H1 (cell line): ENCODE results near the gene FBXL17. TPM values are rescaled to one million over a fixed set of nuclear protein-coding genes. Genes with fewer than 3 reads are reported as not detected.

ENCODE experiments used
- CTCF ChIA-PET: fragments of 300-600 bp; sonication (Branson Sonifier 250); formaldehyde crosslinking; loops from one replicate; lab custom pipeline; 2021; ENCODE audit not compliant: partially characterized antibody; lab: Charles Lee
- POLR2A ChIA-PET: fragments of 300-600 bp; sonication (Branson Sonifier 250); formaldehyde crosslinking; loops from one replicate; lab custom pipeline; 2021; ENCODE audit warnings: inconsistent platforms; ENCODE audit not compliant: partially characterized antibody; lab: Charles Lee
- DNase-seq, 2 experiments: peaks; one replicate each; pipeline versions ENCODE4 v3.0.0 to v3.0.0-alpha.2; 2010 to 2022; ENCODE audit warnings: low spot score in 2 of 2, low read depth in 1 of 2, mixed read lengths in 1 of 2
- FAIRE-seq: peaks from 2 replicates; lab custom pipeline; 2011; peaks lifted over from hg19 to GRCh38; lab: Jason Lieb, UNC
- H2AFZ ChIP-seq: 2 replicates; pipeline ENCODE4 v1.8.1; 2012; ENCODE audit warnings: low read length, inconsistent platforms
- H2AK5ac ChIP-seq: 2 replicates; pipeline ENCODE4 v1.6.1; 2013; ENCODE audit warnings: low read depth, low read length
- H2BK120ac ChIP-seq: replicated peaks from 2 replicates; pipeline ENCODE3; 2013; ENCODE audit warnings: low read depth, low read length, inconsistent platforms
- H2BK12ac ChIP-seq: 2 replicates; pipeline ENCODE4 v1.6.1; 2013; ENCODE audit warnings: low read depth, low read length
- H2BK15ac ChIP-seq: 2 replicates; pipeline ENCODE4 v1.6.1; 2013; ENCODE audit warnings: low read length
- H2BK20ac ChIP-seq: 2 replicates; pipeline ENCODE4 v1.6.1; 2013; ENCODE audit warnings: low read length
- H2BK5ac ChIP-seq: 2 replicates; pipeline ENCODE4 v1.6.1; 2013; ENCODE audit warnings: low read depth, low read length
- H3K14ac ChIP-seq: 2 replicates; pipeline ENCODE4 v1.6.1; 2013; ENCODE audit warnings: inconsistent platforms; ENCODE audit not compliant: insufficient read length
- H3K18ac ChIP-seq: 2 replicates; pipeline ENCODE4 v1.6.1; 2013; ENCODE audit warnings: low read length; ENCODE audit errors: extremely low read depth
- H3K23ac ChIP-seq: 2 replicates; pipeline ENCODE4 v1.6.1; 2013; ENCODE audit warnings: inconsistent platforms; ENCODE audit not compliant: insufficient read length
- H3K23me2 ChIP-seq: 2 replicates; pipeline ENCODE4 v1.6.1; 2013; ENCODE audit warnings: low read depth, low read length
- H3K27ac ChIP-seq: 2 replicates; pipeline ENCODE4 v1.6.1; 2011; ENCODE audit warnings: low read depth, low read length, inconsistent platforms
- H3K27me3 ChIP-seq, 4 experiments: replicated peaks in 1 of 4; 1 replicate in 1 of 4; 2 replicates in 3 of 4; pipeline versions ENCODE4 v1.6.1 to v1.8.1; 2011 to 2013; ENCODE audit warnings: low read length in 3 of 4, mild to moderate bottlenecking in 3 of 4, inconsistent platforms in 2 of 4, mixed read lengths in 2 of 4, moderate library complexity in 1 of 4; ENCODE audit not compliant: control insufficient read depth in 3 of 4, insufficient read depth in 3 of 4; ENCODE audit errors: extremely low read depth in 1 of 4
- H3K36me3 ChIP-seq, 4 experiments: 2 replicates each; pipeline versions ENCODE4 v1.6.1 to v1.8.1; 2011 to 2013; ENCODE audit warnings: mild to moderate bottlenecking in 4 of 4, low read length in 3 of 4, moderate library complexity in 2 of 4, control low read depth in 1 of 4, inconsistent platforms in 1 of 4; ENCODE audit not compliant: insufficient read depth in 4 of 4, control insufficient read depth in 2 of 4
- H3K4ac ChIP-seq: replicated peaks from 2 replicates; pipeline ENCODE3; 2013; ENCODE audit warnings: low read length, low read depth, mixed read lengths, inconsistent platforms; ENCODE audit not compliant: insufficient read length
- H3K4me1 ChIP-seq, 4 experiments: replicated peaks in 1 of 4; 1 replicate in 1 of 4; 2 replicates in 3 of 4; pipeline versions ENCODE4 v1.6.1 to v1.8.1; 2011 to 2013; ENCODE audit warnings: low read length in 3 of 4, inconsistent platforms in 2 of 4, mixed read lengths in 1 of 4; ENCODE audit not compliant: insufficient read depth in 4 of 4, control insufficient read depth in 3 of 4
- H3K4me2 ChIP-seq, 2 experiments: 2 replicates each; pipeline versions ENCODE4 v1.6.1 to v1.8.1; 2011 to 2013; ENCODE audit warnings: low read depth in 2 of 2, low read length in 2 of 2, control low read depth in 1 of 2, inconsistent platforms in 1 of 2, mild to moderate bottlenecking in 1 of 2; ENCODE audit not compliant: insufficient read depth in 1 of 2
- H3K4me3 ChIP-seq, 4 experiments: fragments of 200-600, 300-600 bp in 1 of 4; sonication (generic), shearing (Covaris generic), sonication (Bioruptor Twin) in 1 of 4; 2 replicates each; pipeline versions ENCODE4 v1.5.1 to v1.8.1; 2011 to 2016; ENCODE audit warnings: low read length in 4 of 4, low read depth in 3 of 4, control low read depth in 2 of 4, inconsistent platforms in 2 of 4, mild to moderate bottlenecking in 2 of 4, mixed read lengths in 1 of 4, moderate library complexity in 1 of 4; ENCODE audit not compliant: insufficient read depth in 2 of 4; ENCODE audit errors: extremely low read depth in 1 of 4
- H3K56ac ChIP-seq: replicated peaks from 2 replicates; pipeline ENCODE3; 2013; ENCODE audit warnings: low read depth, mild to moderate bottlenecking, mixed read lengths, low read length, inconsistent platforms; ENCODE audit not compliant: insufficient read length
- H3K79me1 ChIP-seq: 2 replicates; pipeline ENCODE4 v1.6.1; 2013; ENCODE audit warnings: low read depth, low read length, control low read depth
- H3K79me2 ChIP-seq, 2 experiments: 2 replicates each; pipeline versions ENCODE4 v1.6.1 to v1.8.1; 2012 to 2013; ENCODE audit warnings: low read length in 2 of 2, mild to moderate bottlenecking in 2 of 2, inconsistent platforms in 1 of 2; ENCODE audit not compliant: insufficient read depth in 2 of 2, control insufficient read depth in 1 of 2
- H3K9ac ChIP-seq, 4 experiments: replicated peaks in 1 of 4; 1 replicate in 1 of 4; 2 replicates in 3 of 4; pipeline versions ENCODE4 v1.6.1 to v1.8.1; 2011 to 2013; ENCODE audit warnings: low read depth in 3 of 4, low read length in 3 of 4, control low read depth in 2 of 4, mild to moderate bottlenecking in 2 of 4, moderate library complexity in 2 of 4, inconsistent platforms in 1 of 4; ENCODE audit errors: extremely low read depth in 1 of 4
- H3K9me3 ChIP-seq, 2 experiments: 2 replicates each; pipeline versions ENCODE4 v1.6.1 to v1.8.1; 2012 to 2013; ENCODE audit warnings: mild to moderate bottlenecking in 2 of 2, moderate library complexity in 2 of 2, control low read depth in 1 of 2, inconsistent platforms in 1 of 2, low read depth in 1 of 2, low read length in 1 of 2, mixed read lengths in 1 of 2; ENCODE audit not compliant: insufficient read depth in 2 of 2
- H4K20me1 ChIP-seq, 2 experiments: replicated peaks in 1 of 2; 2 replicates each; pipeline versions ENCODE3 to v1.8.1; 2011 to 2013; ENCODE audit warnings: inconsistent platforms in 2 of 2, low read length in 2 of 2, mild to moderate bottlenecking in 1 of 2; ENCODE audit not compliant: insufficient read depth in 2 of 2, control insufficient read depth in 1 of 2
- H4K5ac ChIP-seq: 2 replicates; pipeline ENCODE4 v1.6.1; 2013; ENCODE audit warnings: low read length, low read depth, mixed read lengths, inconsistent platforms; ENCODE audit not compliant: insufficient read length
- H4K8ac ChIP-seq: 2 replicates; pipeline ENCODE4 v1.8.0; 2013; ENCODE audit warnings: mild to moderate bottlenecking, moderate library complexity, low read length, inconsistent platforms; ENCODE audit not compliant: insufficient read depth; ENCODE audit errors: extremely low read depth
- H4K91ac ChIP-seq: replicated peaks from 2 replicates; pipeline ENCODE3; 2013; ENCODE audit warnings: low read length, mixed read lengths, inconsistent platforms; ENCODE audit not compliant: insufficient read length
- CBX8 ChIP-seq: fragments of 300-800, 300-1000 bp; sonication (generic); IDR thresholded peaks from 2 replicates; pipeline ENCODE4 v1.7.1; 2016; ENCODE audit warnings: low read depth, low read length, borderline replicate concordance
- EGR1 ChIP-seq: IDR thresholded peaks from 2 replicates; pipeline ENCODE4 v1.6.1; 2011; ENCODE audit warnings: low read depth, low read length, borderline replicate concordance
- GTF2F1 ChIP-seq: IDR thresholded peaks from 2 replicates; pipeline ENCODE4 v1.6.1; 2012; ENCODE audit warnings: low read depth, low read length, improper control_type of control experiment, borderline replicate concordance
- HDAC6 ChIP-seq: IDR thresholded peaks from one replicate; pipeline ENCODE4 v1.7.1; 2012; ENCODE audit warnings: low read depth, mild to moderate bottlenecking, inconsistent platforms, low read length, moderate library complexity
- NANOG ChIP-seq: IDR thresholded peaks from 2 replicates; pipeline ENCODE4 v1.6.1; 2011; ENCODE audit warnings: low read length, low read depth, mild to moderate bottlenecking, inconsistent platforms; ENCODE audit not compliant: insufficient read depth, poor library complexity, severe bottlenecking
- POU5F1 ChIP-seq: IDR thresholded peaks from 2 replicates; pipeline ENCODE4 v1.6.1; 2011; ENCODE audit warnings: low read depth, mild to moderate bottlenecking, low read length, moderate library complexity
- TBP ChIP-seq: IDR thresholded peaks from 2 replicates; pipeline ENCODE4 v1.6.1; 2011; ENCODE audit warnings: low read depth, low read length, improper control_type of control experiment
- polyA plus RNA-seq, 7 experiments: library from polyadenylated mRNA; depleted of rRNA in 3 of 7; stranded (reverse) in 5 of 7; unstranded in 2 of 7; fragments of >200 nt in 5 of 7; fragments of 200-250 nt in 2 of 7; gene quantifications; 1 replicate in 5 of 7; 2 replicates in 1 of 7; 4 replicates in 1 of 7; pipeline versions ENCODE4 v1.2.1 to v1.2.3, GENCODE V29; 2011 to 2013; ENCODE audit warnings: missing spikeins in 2 of 7, mixed read lengths in 2 of 7
- total RNA-seq: library from RNA; stranded (reverse); fragmentation: NEBNext Ultra II Directional; extraction: Animal tissue kit (Norgen Biotek cat#: 25700); gene quantifications from 2 replicates; pipeline ENCODE4 v1.2.1, GENCODE V29; 2021
- TF ChIP-seq, protein P1 (sequence below), 3 experiments: IDR thresholded peaks; 1 replicate in 2 of 3; 2 replicates in 1 of 3; pipeline versions ENCODE4 v1.5.1 to v1.6.1; 2011; ENCODE audit warnings: low read length in 3 of 3, mild to moderate bottlenecking in 3 of 3, inconsistent platforms in 2 of 3, low read depth in 1 of 3, moderate library complexity in 1 of 3; ENCODE audit not compliant: insufficient read depth in 1 of 3; ENCODE audit errors: control extremely low read depth in 1 of 3

FBXL17 gene
- total and polyA plus RNA-seq, 2 of the 8 experiments (the other 6 are each of a cell fraction or from before 2014, with no cell fraction given) = 0.35 to 4.3 TPM

DNA sequence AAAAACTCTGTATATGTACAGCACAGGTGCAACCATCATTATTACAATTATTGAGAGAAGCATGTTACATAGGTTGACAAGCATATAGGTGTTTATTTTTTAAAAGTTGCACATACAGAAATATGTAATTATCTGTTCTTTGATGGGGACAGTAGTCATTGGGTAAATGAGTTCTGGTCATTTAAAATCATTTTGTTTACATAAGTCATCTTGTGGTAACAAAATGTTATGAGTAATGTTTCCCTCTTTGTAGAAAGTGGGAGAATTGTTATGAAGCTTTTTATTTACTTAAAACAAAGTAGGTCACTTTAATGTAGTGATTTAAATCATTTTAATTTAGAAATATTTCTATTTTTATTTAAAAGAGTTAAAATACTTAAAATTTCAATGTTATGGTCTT lies 33.8 kb upstream of the FBXL17 start:
- Histone ChIP-seq H3K79me1 (no peaks in the 10 kb centered on the region), H3K18ac (no peak overlapping the region), H2BK15ac (no peak overlapping the region), H3K23ac (no peak overlapping the region), H3K9me3 (peaks cover 2 to 3% of the 10 kb centered on the region in 2 experiments; a peak in 1 of 4 replicates), H3K14ac (no peak overlapping the region), H3K27ac (no peak overlapping the region), H3K27me3 (no peaks in the 10 kb centered on the region), H3K79me2 (no peaks in the 10 kb centered on the region), H4K20me1 (no peaks in the 10 kb centered on the region), H3K4me2 (no peak overlapping the region), H4K8ac (no peak overlapping the region), H3K56ac (no peak overlapping the region), H3K4ac (no peak overlapping the region), H2AK5ac (no peak overlapping the region), H2BK12ac (no peak overlapping the region), H3K23me2 (no peaks in the 10 kb centered on the region; the same call in 1 of the 2 replicates), H2BK20ac (no peak overlapping the region), H2BK120ac (no peak overlapping the region), H4K5ac (no peak overlapping the region), H4K91ac (no peak overlapping the region), H3K9ac (no peak overlapping the region), H2AFZ (no peak overlapping the region), H3K36me3 (no peaks in the 10 kb centered on the region), H3K4me3 (no peak overlapping the region), H3K4me1 (no peaks in the 10 kb centered on the region; a peak in 1 of 7 replicates), H2BK5ac (no peak overlapping the region)
- FAIRE-seq (no peak), DNase-seq (no peak)
- ChIA-PET POLR2A (no interaction called here), CTCF (no interaction called here)
- TF ChIP-seq EGR1 = no peak
- TF ChIP-seq GTF2F1 = no peak
- TF ChIP-seq CBX8 = no peak
- TF ChIP-seq TBP = no peak
- TF ChIP-seq POU5F1 = no peak
- no peak for TF ChIP-seq HDAC6
- TF ChIP-seq, protein P1, sequence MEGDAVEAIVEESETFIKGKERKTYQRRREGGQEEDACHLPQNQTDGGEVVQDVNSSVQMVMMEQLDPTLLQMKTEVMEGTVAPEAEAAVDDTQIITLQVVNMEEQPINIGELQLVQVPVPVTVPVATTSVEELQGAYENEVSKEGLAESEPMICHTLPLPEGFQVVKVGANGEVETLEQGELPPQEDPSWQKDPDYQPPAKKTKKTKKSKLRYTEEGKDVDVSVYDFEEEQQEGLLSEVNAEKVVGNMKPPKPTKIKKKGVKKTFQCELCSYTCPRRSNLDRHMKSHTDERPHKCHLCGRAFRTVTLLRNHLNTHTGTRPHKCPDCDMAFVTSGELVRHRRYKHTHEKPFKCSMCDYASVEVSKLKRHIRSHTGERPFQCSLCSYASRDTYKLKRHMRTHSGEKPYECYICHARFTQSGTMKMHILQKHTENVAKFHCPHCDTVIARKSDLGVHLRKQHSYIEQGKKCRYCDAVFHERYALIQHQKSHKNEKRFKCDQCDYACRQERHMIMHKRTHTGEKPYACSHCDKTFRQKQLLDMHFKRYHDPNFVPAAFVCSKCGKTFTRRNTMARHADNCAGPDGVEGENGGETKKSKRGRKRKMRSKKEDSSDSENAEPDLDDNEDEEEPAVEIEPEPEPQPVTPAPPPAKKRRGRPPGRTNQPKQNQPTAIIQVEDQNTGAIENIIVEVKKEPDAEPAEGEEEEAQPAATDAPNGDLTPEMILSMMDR (IDR thresholded peaks at IDR 0.05; ENCODE audit: control extremely low read depth in 1 of 3, insufficient read depth in 1 of 3, low read depth in 1 of 3, low read length in 3 of 3) = no peak
- TF ChIP-seq NANOG = no peak
